GM12891 (cell line): Measurements from ENCODE around the gene MAP1LC3C.

Source experiments
- DNase-seq: peaks from one replicate; pipeline ENCODE4 v3.0.0; 2011; ENCODE audit warnings: low spot score; ENCODE audit not compliant: insufficient read length
- FAIRE-seq: peaks from 2 replicates; lab custom pipeline; 2011; peaks lifted over from hg19 to GRCh38; lab: Jason Lieb, UNC
- PAX5 ChIP-seq: IDR thresholded peaks from 2 replicates; pipeline ENCODE4 v1.6.1; 2011; ENCODE audit warnings: low read length, moderate library complexity, mild to moderate bottlenecking; ENCODE audit not compliant: insufficient read depth, severe bottlenecking
- POLR2A ChIP-seq: IDR thresholded peaks from 2 replicates; pipeline ENCODE4 v1.6.1; 2011; ENCODE audit warnings: low read depth, low read length, control low read depth
- POLR2AphosphoS5 ChIP-seq: IDR thresholded peaks from 2 replicates; pipeline ENCODE4 v1.6.1; 2011; ENCODE audit warnings: low read depth, low read length, control low read depth
- POU2F2 ChIP-seq: IDR thresholded peaks from 2 replicates; pipeline ENCODE4 v1.6.1; 2011; ENCODE audit warnings: low read depth, mild to moderate bottlenecking, control low read depth, low read length, moderate library complexity
- SPI1 ChIP-seq: IDR thresholded peaks from 2 replicates; pipeline ENCODE4 v1.6.1; 2011; ENCODE audit warnings: low read depth, low read length, control low read depth
- TAF1 ChIP-seq: IDR thresholded peaks from 2 replicates; pipeline ENCODE4 v1.6.1; 2011; ENCODE audit warnings: low read depth, low read length, control low read depth

The MAP1LC3C gene

GRCh38 chr1:241968611-241969010, 30.3 kb downstream of the MAP1LC3C start:
- DNase-seq (no peak), FAIRE-seq (no peak)
- TF ChIP-seq SPI1 (no peak), PAX5 (no peak), POU2F2 (no peak), TAF1 (no peak), POLR2A (no peak), POLR2AphosphoS5 (no peak)

- FAIRE-seq: no peak
- TF ChIP-seq POLR2A (no peak), POU2F2 (no peak), PAX5 (no peak), SPI1 (no peak), POLR2AphosphoS5 (no peak), TAF1 (no peak)
- no peak for DNase-seq
Observed at GRCh38 chr1:241964550-241965282, 34.2 kb downstream of the MAP1LC3C start.

GRCh38 chr1:241963722-241964121, 35.2 kb downstream of the MAP1LC3C start:
- TF ChIP-seq SPI1 (no peak), TAF1 (no peak), POLR2A (no peak), POU2F2 (no peak)
- FAIRE-seq (no peak), DNase-seq (no peak)

DNA sequence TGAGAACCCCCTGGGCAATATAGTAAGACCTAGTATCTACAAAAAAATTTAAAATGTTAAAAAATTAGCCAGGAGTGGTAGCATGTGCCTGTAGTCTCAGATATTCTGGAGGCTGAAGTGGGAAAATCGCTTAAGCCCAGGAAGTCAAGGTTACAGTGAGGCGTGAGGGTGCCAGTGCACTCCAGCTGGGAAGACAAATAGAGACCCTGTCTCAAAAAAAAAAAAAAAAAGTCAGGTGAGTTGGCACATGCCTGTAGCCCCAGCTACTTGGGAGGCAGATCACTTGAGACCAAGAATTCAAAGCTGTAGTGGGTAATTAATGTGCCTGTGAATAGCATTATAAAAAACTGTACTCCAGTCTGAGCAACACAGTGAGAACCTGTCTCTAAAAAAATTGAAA, 36.7 kb downstream of the MAP1LC3C start:
- DNase-seq (no peak), FAIRE-seq (no peak)
- TF ChIP-seq POLR2A (no peak), PAX5 (no peak), POU2F2 (no peak), TAF1 (no peak), SPI1 (no peak), POLR2AphosphoS5 (no peak)

DNA sequence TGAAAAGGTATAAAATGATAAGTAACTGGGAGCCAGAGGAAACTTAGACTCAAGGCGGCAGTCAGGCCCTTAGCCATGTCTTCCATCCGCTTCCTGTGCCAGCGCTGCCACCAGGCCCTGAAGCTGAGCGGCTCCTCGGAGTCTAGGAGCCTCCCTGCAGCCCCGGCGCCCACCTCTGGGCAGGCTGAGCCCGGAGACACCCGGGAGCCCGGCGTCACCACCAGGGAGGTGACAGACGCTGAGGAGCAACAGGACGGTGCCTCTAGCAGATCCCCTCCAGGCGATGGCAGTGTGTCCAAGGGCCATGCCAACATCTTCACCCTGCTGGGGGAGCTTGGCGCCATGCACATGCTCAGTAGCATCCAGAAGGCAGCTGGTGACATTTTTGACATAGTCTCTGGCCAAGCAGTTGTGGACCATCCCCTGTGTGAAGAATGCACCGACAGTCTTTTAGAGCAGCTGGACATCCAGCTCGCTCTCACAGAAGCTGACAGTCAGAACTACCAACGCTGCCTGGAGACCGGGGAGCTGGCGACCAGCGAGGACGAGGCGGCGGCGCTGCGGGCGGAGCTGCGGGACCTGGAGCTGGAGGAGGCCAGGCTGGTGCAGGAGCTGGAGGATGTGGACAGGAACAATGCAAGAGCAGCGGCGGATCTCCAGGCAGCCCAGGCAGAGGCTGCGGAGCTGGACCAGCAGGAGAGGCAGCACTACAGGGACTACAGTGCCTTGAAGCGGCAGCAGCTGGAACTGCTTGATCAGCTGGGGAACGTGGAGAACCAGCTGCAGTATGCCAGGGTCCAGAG, 41.0 kb downstream of the MAP1LC3C start, which contains the start of gene BECN2:
Gene BECN2 (plus strand): TSS at position 76 of the 803 bp plus-strand sequence. CDS start 0 bp downstream, at position 76.
- no peak for DNase-seq
- TF ChIP-seq TAF1 (no peak), PAX5 (no peak), POLR2AphosphoS5 (no peak), POU2F2 (no peak), POLR2A (no peak), SPI1 (no peak)
- FAIRE-seq: no peak

DNA sequence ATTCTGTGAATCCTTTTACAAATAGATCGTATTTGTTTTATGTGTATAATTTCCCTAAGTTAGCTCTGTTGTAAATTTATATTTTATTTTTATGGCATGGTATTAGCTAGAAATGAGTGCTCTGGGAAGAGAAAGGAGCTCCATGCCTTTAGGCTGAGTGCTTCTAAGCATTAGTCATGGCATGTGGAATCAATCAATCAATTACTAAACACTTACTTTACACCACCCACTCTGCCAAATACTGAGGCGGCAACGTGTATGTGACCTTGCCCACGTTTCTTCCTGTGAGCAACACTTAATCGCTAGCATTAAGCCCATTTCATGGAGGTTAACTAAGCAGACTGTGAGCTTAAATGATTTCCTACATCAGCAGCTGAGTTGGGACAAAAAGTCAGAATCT, 48.5 kb downstream of the MAP1LC3C start:
- DNase-seq (no peak), FAIRE-seq (no peak)
- TF ChIP-seq POU2F2 (no peak), SPI1 (no peak), POLR2AphosphoS5 (no peak), POLR2A (no peak), PAX5 (no peak), TAF1 (no peak)

DNA sequence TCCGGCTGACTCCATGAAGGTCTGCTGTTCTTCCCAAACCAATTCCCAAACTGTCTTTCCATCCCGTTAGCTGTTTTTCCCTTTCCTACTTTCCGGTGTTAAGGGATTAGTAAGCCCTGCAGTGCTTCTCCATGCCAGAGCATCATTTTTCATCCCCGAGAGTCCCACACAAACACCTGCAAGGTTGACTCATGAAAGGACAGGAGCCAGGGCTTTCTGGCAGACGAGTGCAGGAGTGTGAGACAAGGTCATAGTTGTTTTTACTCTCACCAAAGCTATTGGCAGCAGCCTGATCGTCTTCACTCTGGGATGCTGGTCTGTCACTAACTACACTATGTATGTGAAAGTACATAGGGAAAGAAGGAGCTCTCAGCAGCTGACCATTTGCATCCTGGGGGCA, 51.5 kb downstream of the MAP1LC3C start:
- FAIRE-seq: no peak
- DNase-seq: no peak
- TF ChIP-seq POLR2A (no peak), PAX5 (no peak), POLR2AphosphoS5 (no peak), TAF1 (no peak), SPI1 (no peak), POU2F2 (no peak)
